Measurements from ENCODE around the gene ADGRL3.
"Not testable (repeated sequence)": the region's sequence is repeated elsewhere in the genome, so short reads cannot be mapped to it uniquely, and the experiment has no call there.

- TF ChIP-seq EZH2phosphoT487, CTCF (IDR thresholded peaks at IDR 0.05): not testable (repeated sequence)
These were observed 652.0 kb downstream of the ADGRL3 start for GRCh38 chr4:61852105-61852504.

Measured in neural progenitor cell (in vitro differentiated cells).